ENCODE data around the gene RABL2A.
"Not testable (repeated sequence)": the region's sequence is repeated elsewhere in the genome, so short reads cannot be mapped to it uniquely, and the experiment has no call there.

RABL2A gene

DNA sequence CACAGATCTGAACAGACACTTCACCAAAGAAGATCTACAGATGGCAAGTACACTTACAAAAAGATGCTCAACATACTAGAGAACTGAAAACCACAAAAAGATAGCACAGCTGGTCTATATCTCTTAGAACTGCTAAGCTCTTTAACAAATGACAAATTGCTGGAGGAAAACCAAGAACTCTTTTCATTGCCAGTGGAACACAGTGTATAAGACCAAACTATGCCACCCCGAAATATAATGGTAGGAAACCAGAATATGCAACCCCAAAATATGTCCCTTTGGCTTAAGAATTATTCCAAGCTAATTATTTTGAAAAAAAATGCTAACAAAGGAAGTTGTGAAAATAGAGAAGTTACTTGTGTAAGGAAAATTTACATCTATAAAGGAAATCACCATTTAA is 21.0 kb upstream of the RABL2A start:
- in situ Hi-C loops (cut with HindIII; ENCODE audit: low sequenced_read_pairs) = not testable (repeated sequence)

- in situ Hi-C loops (cut with HindIII; ENCODE audit: low sequenced_read_pairs) = not testable (repeated sequence)
Measured at GRCh38 chr2:113609822-113610221, 17.2 kb upstream of the RABL2A start.

DNA sequence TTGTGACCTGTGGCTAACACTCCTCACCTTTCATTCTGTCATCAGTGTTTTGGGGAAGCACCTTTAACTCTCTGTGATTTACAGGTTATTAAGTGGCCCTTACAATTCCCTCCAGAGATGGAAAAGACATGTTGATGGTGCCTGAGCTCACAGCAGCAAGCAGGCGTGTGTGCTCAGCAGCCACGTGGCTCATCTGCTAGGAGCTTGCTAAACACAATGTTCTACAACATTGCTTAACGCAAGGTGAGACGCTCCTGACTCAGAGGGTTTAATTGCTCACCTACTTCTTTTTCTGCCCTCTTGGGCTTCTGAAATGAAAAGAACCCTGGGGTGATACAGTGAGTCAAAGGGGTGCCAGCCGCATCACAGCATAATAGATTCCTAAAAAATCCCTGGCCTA is 6.1 kb upstream of the RABL2A start:
- in situ Hi-C loops (cut with HindIII; ENCODE audit: low sequenced_read_pairs) = not testable (repeated sequence)

DNA sequence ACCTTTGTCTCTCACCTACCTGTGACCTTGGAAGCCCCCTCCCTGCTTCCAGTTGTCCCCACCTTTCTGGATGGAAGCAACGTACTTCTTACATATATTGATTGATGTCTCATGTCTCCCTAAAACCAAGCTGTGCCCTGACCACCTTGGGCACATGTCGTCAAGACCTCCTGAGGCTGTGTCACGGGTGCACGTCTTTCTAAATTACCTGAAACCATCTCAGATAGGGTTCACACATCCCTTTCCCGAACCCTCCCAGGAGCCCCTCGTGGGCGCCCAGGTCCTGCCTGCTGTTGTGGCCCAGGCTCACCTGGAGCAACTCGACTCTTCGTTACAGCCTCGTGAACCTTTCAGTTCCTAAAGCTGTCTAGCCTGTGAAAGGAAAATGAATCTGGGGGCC is 1.2 kb upstream of the RABL2A start:
- in situ Hi-C loops (cut with HindIII; ENCODE audit: low sequenced_read_pairs) = not testable (repeated sequence)

- in situ Hi-C loops (cut with HindIII; ENCODE audit: low sequenced_read_pairs) = not testable (repeated sequence)
Measured at GRCh38 chr2:113632849-113633345, 5.8 kb downstream of the RABL2A start.

- in situ Hi-C loops (cut with HindIII; ENCODE audit: low sequenced_read_pairs) = not testable (repeated sequence)
Measured at GRCh38 chr2:113635358-113635757, 8.3 kb downstream of the RABL2A start.

GRCh38 chr2:113636226-113636625 is 9.2 kb downstream of the RABL2A start:
- in situ Hi-C loops (cut with HindIII; ENCODE audit: low sequenced_read_pairs) = not testable (repeated sequence)

GRCh38 chr2:113638084-113638483 is 11.0 kb downstream of the RABL2A start:
- in situ Hi-C loops (cut with HindIII; ENCODE audit: low sequenced_read_pairs) = not testable (repeated sequence)

DNA sequence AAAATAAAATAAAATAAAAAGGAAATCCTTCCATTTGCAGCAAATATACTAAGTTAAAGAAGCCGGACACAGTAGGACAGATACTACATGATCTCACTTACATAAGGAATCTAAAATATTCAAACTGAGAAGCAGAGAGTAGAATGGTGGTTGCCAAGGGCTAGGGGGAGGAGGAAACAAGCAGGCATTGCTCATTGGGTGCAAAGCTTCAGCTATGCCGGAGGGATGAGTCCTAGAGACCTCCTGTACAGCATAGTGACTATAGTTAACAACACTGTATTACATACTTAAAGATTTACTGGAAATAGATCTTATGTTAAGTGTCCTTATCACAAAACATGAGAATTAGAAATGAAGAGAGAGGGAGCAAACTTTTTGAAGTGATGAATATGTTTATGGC is 19.2 kb downstream of the RABL2A start:
- in situ Hi-C loops (cut with HindIII; ENCODE audit: low sequenced_read_pairs) = not testable (repeated sequence)

DNA sequence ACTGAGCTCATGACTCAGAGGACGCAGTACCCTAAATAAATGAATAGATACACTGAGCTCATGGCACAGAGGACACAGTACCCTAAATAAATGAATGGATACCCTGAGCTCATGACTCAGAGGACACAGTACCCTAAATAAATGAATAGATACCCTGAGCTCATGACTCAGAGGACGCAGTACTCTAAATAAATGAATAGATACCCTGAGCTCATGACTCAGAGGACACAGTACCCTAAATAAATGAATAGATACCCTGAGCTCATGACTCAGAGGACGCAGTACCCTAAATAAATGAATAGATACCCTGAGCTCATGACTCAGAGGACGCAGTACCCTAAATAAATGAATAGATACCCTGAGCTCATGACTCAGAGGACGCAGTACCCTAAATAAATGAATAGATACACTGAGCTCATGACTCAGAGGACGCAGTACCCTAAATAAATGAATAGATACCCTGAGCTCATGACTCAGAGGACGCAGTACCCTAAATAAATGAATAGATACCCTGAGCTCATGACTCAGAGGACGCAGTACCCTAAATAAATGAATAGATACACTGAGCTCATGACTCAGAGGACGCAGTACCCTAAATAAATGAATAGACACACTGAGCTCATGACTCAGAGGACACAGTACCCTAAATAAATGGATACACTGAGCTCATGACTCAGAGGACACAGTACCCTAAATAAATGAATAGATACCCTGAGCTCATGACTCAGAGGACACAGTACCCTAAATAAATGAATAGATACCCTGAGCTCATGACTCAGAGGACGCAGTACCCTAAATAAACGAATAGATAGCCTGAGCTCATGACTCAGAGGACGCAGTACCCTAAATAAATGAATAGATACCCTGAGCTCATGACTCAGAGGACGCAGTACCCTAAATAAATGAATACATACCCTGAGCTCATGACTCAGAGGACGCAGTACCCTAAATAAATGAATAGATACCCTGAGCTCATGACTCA is 24.1 kb downstream of the RABL2A start:
- in situ Hi-C loops (cut with HindIII; ENCODE audit: low sequenced_read_pairs) = not testable (repeated sequence)

GRCh38 chr2:113652599-113652998 is 25.5 kb downstream of the RABL2A start:
- in situ Hi-C loops (cut with HindIII; ENCODE audit: low sequenced_read_pairs) = not testable (repeated sequence)

DNA sequence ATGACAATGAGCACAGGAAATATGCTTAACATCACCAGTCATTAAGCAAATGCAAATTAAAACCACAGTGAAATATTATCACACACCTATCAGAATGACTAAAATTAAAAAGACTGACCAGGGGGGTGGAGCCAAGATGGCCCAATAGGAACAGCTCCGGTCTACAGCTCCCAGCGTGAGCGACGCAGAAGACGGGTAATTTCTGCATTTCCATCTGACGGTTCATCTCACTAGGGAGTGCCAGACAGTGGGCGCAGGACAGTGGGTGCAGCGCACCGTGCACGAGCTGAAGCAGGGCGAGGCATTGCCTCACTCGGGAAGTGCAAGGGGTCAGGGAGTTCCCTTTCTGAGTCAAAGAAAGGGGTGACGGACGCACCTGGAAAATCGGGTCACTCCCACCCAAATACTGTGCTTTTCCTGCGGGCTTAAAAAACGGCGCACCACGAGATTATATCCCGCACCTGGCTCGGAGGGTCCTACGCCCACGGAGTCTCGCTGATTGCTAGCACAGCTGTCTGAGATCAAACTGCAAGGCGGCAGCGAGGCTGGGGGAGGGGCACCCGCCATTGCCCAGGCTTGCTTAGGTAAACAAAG is 29.1 kb downstream of the RABL2A start:
- in situ Hi-C loops (cut with HindIII; ENCODE audit: low sequenced_read_pairs) = not testable (repeated sequence)

- in situ Hi-C loops (cut with HindIII; ENCODE audit: low sequenced_read_pairs) = not testable (repeated sequence)
Measured at GRCh38 chr2:113657735-113658134, 30.7 kb downstream of the RABL2A start.

- in situ Hi-C loops (cut with HindIII; ENCODE audit: low sequenced_read_pairs) = not testable (repeated sequence)
Measured at GRCh38 chr2:113663285-113664060, 36.4 kb downstream of the RABL2A start.

- in situ Hi-C loops (cut with HindIII; ENCODE audit: low sequenced_read_pairs) = not testable (repeated sequence)
Measured at GRCh38 chr2:113664761-113665533, 37.9 kb downstream of the RABL2A start.

DNA sequence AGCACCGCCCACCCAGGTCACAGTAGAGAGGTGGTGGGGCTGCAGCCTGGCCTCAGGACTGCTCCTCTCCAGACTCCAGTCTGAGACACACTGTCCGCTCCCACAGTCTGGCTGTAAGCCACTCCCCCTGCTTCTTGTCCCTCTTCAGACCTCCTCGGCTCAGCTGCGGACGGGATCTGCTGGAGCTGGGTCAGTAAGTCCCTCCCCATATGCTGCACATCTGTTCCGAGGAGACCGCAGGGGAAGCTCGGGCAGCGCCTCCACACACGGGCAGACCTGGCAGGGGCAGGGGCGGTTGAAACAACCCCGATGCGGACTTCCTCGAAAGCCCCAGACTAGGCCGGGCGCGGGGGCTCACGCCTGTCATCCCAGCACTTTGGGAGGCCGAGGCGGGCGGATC is 41.9 kb downstream of the RABL2A start:
- in situ Hi-C loops (cut with HindIII; ENCODE audit: low sequenced_read_pairs) = not testable (repeated sequence)

DNA sequence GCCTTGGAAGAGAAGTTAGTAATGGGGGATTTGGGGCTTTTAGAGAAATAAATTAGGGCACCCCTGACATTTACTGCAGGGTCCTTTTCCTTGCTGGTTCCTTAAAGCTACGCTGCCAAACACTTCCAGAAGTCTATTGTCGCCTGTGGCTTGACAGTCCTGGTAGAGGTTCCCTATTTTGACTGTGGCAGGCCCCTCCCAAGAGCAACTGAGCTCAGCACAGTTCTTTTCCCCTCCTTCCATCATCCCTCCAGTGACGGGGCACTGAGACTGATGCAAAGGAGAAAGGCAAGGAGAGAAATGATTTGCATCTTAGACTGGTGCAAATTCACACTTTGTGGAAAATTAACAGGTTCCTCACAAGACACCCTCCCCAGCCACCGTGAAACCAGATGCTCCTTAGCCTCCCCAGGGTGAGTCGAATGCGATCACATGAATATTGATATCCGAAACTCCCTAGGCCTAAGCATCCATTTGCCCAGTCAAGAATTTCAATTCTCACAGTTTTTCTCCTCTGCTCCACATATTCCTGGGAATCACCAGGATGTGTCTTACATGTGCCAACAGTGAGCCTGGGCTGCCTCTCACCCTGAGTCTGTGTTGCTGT is 45.4 kb downstream of the RABL2A start:
- in situ Hi-C loops (cut with HindIII; ENCODE audit: low sequenced_read_pairs) = no loop called here

- in situ Hi-C loops (cut with HindIII; ENCODE audit: low sequenced_read_pairs) = no loop called here
Measured at GRCh38 chr2:113675875-113676274, 48.8 kb downstream of the RABL2A start.

DNA sequence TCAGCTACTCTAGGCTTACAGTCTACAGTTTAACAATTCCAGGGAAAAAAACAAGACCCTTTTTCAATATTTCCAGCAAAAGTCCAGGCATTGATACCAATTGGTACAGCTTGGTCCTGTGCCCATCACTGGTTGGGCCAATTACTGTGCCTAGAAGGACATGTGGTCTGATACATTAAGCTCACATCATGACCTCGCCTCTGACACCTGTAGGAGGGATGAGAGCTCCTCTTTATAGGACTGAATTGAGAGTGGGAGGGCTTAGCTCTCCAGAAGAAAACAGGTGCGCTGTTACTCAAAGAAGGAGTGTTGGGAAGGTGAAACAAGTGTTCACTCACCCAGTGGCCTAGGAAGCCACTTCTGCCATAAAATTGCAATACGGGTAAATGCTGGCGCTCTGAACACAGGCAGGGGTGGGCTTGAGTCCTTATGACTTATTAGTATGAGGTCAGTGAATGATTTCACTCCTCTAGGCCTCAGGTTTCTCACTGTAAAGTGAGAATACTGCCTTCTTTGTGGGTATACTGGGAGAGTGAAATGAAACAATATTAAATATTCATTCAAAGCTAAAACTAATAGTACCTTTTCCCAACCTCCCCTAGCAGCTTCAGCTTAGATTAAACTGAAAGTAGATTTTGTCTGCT is 49.7 kb downstream of the RABL2A start:
- in situ Hi-C loops (cut with HindIII; ENCODE audit: low sequenced_read_pairs) = no loop called here
